Measurements from ENCODE around the gene GGACT.

DNA sequence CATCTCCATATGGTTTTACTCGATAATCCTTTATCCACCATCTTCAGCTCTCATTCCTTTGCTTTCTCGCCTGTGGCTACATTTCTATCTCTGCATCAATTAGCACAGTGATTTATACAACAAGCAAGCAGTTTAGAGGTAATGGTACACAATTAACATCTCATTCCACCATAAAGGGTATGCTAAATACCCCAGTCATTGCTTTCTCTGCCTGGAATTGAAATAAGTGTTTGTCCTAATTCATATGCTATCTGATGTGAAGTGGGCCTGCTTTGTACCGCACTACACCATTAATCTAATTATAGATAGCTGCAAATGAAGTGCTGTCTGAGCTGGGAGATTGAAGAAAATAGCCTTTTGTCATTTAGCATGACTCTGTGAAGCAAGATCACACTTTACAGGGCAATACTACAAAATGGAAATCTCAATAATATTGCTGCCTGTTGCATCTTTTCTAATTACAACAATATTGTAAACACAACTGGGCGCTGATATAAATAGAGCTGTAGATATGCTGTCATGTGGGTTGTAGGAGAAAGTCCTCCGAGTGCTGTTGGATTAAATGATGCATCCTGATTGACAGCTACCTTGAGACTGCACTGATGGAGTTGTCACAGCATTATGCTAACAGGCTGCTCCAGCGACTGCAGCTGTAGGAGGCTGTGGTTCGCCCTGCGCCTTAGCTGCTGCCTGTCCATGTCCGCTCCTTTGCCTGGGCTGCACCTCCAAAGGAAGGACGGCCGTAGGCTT lies 78.2 kb downstream of the GGACT start:
- TF ChIP-seq, protein P1, sequence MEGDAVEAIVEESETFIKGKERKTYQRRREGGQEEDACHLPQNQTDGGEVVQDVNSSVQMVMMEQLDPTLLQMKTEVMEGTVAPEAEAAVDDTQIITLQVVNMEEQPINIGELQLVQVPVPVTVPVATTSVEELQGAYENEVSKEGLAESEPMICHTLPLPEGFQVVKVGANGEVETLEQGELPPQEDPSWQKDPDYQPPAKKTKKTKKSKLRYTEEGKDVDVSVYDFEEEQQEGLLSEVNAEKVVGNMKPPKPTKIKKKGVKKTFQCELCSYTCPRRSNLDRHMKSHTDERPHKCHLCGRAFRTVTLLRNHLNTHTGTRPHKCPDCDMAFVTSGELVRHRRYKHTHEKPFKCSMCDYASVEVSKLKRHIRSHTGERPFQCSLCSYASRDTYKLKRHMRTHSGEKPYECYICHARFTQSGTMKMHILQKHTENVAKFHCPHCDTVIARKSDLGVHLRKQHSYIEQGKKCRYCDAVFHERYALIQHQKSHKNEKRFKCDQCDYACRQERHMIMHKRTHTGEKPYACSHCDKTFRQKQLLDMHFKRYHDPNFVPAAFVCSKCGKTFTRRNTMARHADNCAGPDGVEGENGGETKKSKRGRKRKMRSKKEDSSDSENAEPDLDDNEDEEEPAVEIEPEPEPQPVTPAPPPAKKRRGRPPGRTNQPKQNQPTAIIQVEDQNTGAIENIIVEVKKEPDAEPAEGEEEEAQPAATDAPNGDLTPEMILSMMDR (IDR thresholded peaks at IDR 0.05) = no peak
- TF ChIP-seq POLR2A (IDR thresholded peaks at IDR 0.05) (no peak), POLR2AphosphoS5 (IDR thresholded peaks at IDR 0.05) (no peak)
